Peyer's patch (tissue), 4 donors: Measurements from ENCODE around the gene ZDHHC8. TPM values are rescaled to one million over a fixed set of nuclear protein-coding genes. Genes with fewer than 3 reads are reported as not detected.

Source experiments
- DNase-seq, 3 donors: peaks; one replicate each; pipeline ENCODE4 v3.0.0-alpha.2; 2017 to 2019
- H3K27ac ChIP-seq, 4 donors: fragments of 200-600 bp; sonication (generic); one replicate each; pipeline ENCODE4 v1.5.1; 2016 to 2019
- H3K27me3 ChIP-seq, 2 donors: fragments of 200-600 bp; sonication (generic); one replicate each; pipeline ENCODE4 v1.5.1; 2019
- H3K36me3 ChIP-seq, 3 donors: fragments of 200-600 bp; sonication (generic); one replicate each; pipeline ENCODE4 v1.5.1; 2016 to 2019
- H3K4me1 ChIP-seq, 4 donors: fragments of 200-600 bp; sonication (generic); one replicate each; pipeline ENCODE4 v1.5.1; 2016 to 2019
- H3K4me3 ChIP-seq, 4 donors: fragments of 200-600 bp; sonication (generic); 1 replicate in 3 of 4; 2 replicates in 1 of 4; pipeline ENCODE4 v1.5.1; 2016 to 2019; ENCODE audit warnings: mild to moderate bottlenecking in 1 of 4
- H3K9me3 ChIP-seq, 4 donors: fragments of 200-600 bp; sonication (generic); one replicate each; pipeline ENCODE4 v1.5.1; 2016 to 2019; ENCODE audit warnings: mild to moderate bottlenecking in 1 of 4
- CTCF ChIP-seq, 6 experiments: fragments of 450-650 bp in 4 of 6; fragments of 200-600 bp in 2 of 6; sonication (generic) in 1 of 6; IDR thresholded peaks; one replicate each; pipeline ENCODE4 v1.5.1; 2017 to 2019; ENCODE audit warnings: antibody characterized with exemption in 6 of 6, mild to moderate bottlenecking in 3 of 6, moderate library complexity in 1 of 6
- POLR2A ChIP-seq, 2 donors: fragments of 450-650 bp; IDR thresholded peaks; one replicate each; pipeline ENCODE4 v1.5.1; 2017; ENCODE audit warnings: antibody characterized with exemption in 2 of 2, mild to moderate bottlenecking in 2 of 2, moderate library complexity in 2 of 2
- total RNA-seq, 4 donors: library from RNA; depleted of rRNA; stranded (reverse); fragments of >200 nt; gene quantifications; one replicate each; pipeline ENCODE4 v1.1.0, GENCODE V29; 2016

Gene ZDHHC8
- total RNA-seq, 4 donors from 2014 or later: 4.1 to 37.0 (median 22.6) TPM

- H3K4me3 ChIP-seq: no peak overlapping the region
- DNase-seq: peak in 1 of 3 donors; percentile 35
Observed at GRCh38 chr22:20094197-20094807, 37.3 kb upstream of the ZDHHC8 start.

GRCh38 chr22:20095521-20095920, 36.1 kb upstream of the ZDHHC8 start:
- H3K4me3 ChIP-seq: no peak overlapping the region
- no peak for DNase-seq
- no peaks in the 10 kb centered on the region for H3K4me1 ChIP-seq
- peaks cover 0 to 99% (median 0%) of the 10 kb centered on the region in 3 donors for H3K36me3 ChIP-seq
- H3K27me3 ChIP-seq: no peaks in the 10 kb centered on the region
- H3K9me3 ChIP-seq: no peaks in the 10 kb centered on the region
- TF ChIP-seq CTCF (IDR thresholded peaks at IDR 0.05) (no peak), POLR2A (IDR thresholded peaks at IDR 0.05) (no peak)
- no peak overlapping the region for H3K27ac ChIP-seq

More at GRCh38 chr22:20094197-20094807, 37.3 kb upstream of the ZDHHC8 start:
- Histone ChIP-seq H3K4me1 (no peaks in the 10 kb centered on the region), H3K27ac (no peak overlapping the region), H3K27me3 (no peaks in the 10 kb centered on the region), H3K36me3 (peaks cover 0 to 99% (median 0%) of the 10 kb centered on the region in 3 donors), H3K9me3 (no peaks in the 10 kb centered on the region)
- no peak for TF ChIP-seq CTCF (IDR thresholded peaks at IDR 0.05)
- TF ChIP-seq POLR2A (IDR thresholded peaks at IDR 0.05): no peak

GRCh38 chr22:20096574-20097420, 34.8 kb upstream of the ZDHHC8 start:
- no peak for DNase-seq
- peaks cover 0 to 99% (median 0%) of the 10 kb centered on the region in 3 donors for H3K36me3 ChIP-seq

GRCh38 chr22:20099099-20099711, 32.4 kb upstream of the ZDHHC8 start:
- DNase-seq: no peak
- H3K4me1 ChIP-seq: no peaks in the 10 kb centered on the region
- peaks cover 0 to 88% (median 0%) of the 10 kb centered on the region in 3 donors for H3K36me3 ChIP-seq
- no peaks in the 10 kb centered on the region for H3K9me3 ChIP-seq
- H3K27me3 ChIP-seq: no peaks in the 10 kb centered on the region
- H3K4me3 ChIP-seq: no peak overlapping the region
- H3K27ac ChIP-seq: no peak overlapping the region
- no peak for TF ChIP-seq CTCF (IDR thresholded peaks at IDR 0.05)
- no peak for TF ChIP-seq POLR2A (IDR thresholded peaks at IDR 0.05)

More at GRCh38 chr22:20096574-20097420, 34.8 kb upstream of the ZDHHC8 start:
- Histone ChIP-seq H3K27ac (no peak overlapping the region), H3K4me3 (no peak overlapping the region), H3K4me1 (no peaks in the 10 kb centered on the region), H3K27me3 (no peaks in the 10 kb centered on the region), H3K9me3 (no peaks in the 10 kb centered on the region)
- no peak for TF ChIP-seq CTCF (IDR thresholded peaks at IDR 0.05)
- TF ChIP-seq POLR2A (IDR thresholded peaks at IDR 0.05): no peak

- TF ChIP-seq POLR2A (IDR thresholded peaks at IDR 0.05) (no peak), CTCF (IDR thresholded peaks at IDR 0.05) (no peak)
- Histone ChIP-seq H3K4me3 (no peak overlapping the region), H3K4me1 (no peaks in the 10 kb centered on the region), H3K27ac (no peak overlapping the region), H3K9me3 (no peaks in the 10 kb centered on the region), H3K27me3 (no peaks in the 10 kb centered on the region), H3K36me3 (peaks cover 0 to 88% (median 0%) of the 10 kb centered on the region in 3 donors)
- no peak for DNase-seq
Observed at GRCh38 chr22:20101638-20102037, 30.0 kb upstream of the ZDHHC8 start.
